Activated CD4-positive, alpha-beta T cell treated with anti-CD3 and anti-CD28 coated beads, Interleukin-2, amount 10 ng/mL, durations not matched to agents 7 days and 5 days (primary cell): ENCODE data around the gene HSP90AB1. TPM values are rescaled to one million over a fixed set of nuclear protein-coding genes. Genes with fewer than 3 reads are reported as not detected.

Source experiments
- CTCF ChIA-PET: fragments of 350-600 bp; sonication (Branson Sonifier 250); formaldehyde crosslinking; loops from one replicate; lab custom pipeline; 2021; ENCODE audit warnings: antibody characterized with exemption; lab: Charles Lee
- POLR2A ChIA-PET: fragments of 350-600 bp; sonication (Branson Sonifier 250); formaldehyde crosslinking; loops from one replicate; lab custom pipeline; 2021; ENCODE audit warnings: antibody characterized with exemption; lab: Charles Lee
- DNase-seq: peaks from one replicate; pipeline ENCODE4 v3.0.0-alpha.2; 2020
- H3K27ac Mint-ChIP-seq: one replicate; pipeline ENCODE4 v1.8.0; 2021; ENCODE audit warnings: mild to moderate bottlenecking, moderate library complexity, mixed read lengths
- H3K27me3 Mint-ChIP-seq: one replicate; pipeline ENCODE4 v1.8.0; 2021; ENCODE audit warnings: mixed read lengths
- H3K36me3 Mint-ChIP-seq: one replicate; pipeline ENCODE4 v1.8.0; 2021; ENCODE audit warnings: low read depth, mixed read lengths
- H3K4me1 Mint-ChIP-seq: one replicate; pipeline ENCODE4 v1.8.0; 2021; ENCODE audit warnings: mixed read lengths
- H3K4me3 Mint-ChIP-seq: one replicate; pipeline ENCODE4 v1.8.0; 2021; ENCODE audit warnings: mild to moderate bottlenecking, moderate library complexity, mixed read lengths
- H3K9me3 Mint-ChIP-seq: one replicate; pipeline ENCODE4 v1.8.0; 2021; ENCODE audit warnings: mixed read lengths
- total RNA-seq, 2 experiments: library from RNA; stranded (reverse); gene quantifications; one replicate each; pipeline ENCODE4 v1.2.3, GENCODE V29; 2021

The HSP90AB1 gene
- total RNA-seq, 2 experiments from 2014 or later = 522 to 571 TPM

GRCh38 chr6:44254191-44255104 lies 7.5 kb downstream of the HSP90AB1 start:
- Mint-ChIP-seq H3K4me3 (no peak overlapping the region), H3K36me3 (peaks cover 57% of the 10 kb centered on the region), H3K4me1 (peaks cover 71% of the 10 kb centered on the region), H3K27me3 (no peaks in the 10 kb centered on the region), H3K9me3 (no peaks in the 10 kb centered on the region), H3K27ac (peak overlapping the region; percentile 28)
- DNase-seq = no peak
- ChIA-PET POLR2A (interaction anchor here (0.5 to 2.4 kb wide), 2 partner anchors 7 to 147 kb away, joined by 4 to 15 read pairs; partner anchors contain the start of gene HSP90AB1), CTCF (interaction anchor here (0.9 to 5.8 kb wide), 8 partner anchors 8 to 121 kb away, joined by 3 to 66 read pairs (median 3); partner anchors contain the start of gene HSP90AB1)

- peak overlapping the region; percentile 81 for H3K27ac Mint-ChIP-seq
- peaks cover 63% of the 10 kb centered on the region for H3K4me1 Mint-ChIP-seq
- peak overlapping the region; percentile 84 for H3K4me3 Mint-ChIP-seq
- ChIA-PET POLR2A (interaction anchor here (0.5 to 2.4 kb wide), 2 partner anchors 8 to 147 kb away, joined by 4 to 15 read pairs; partner anchors contain the start of gene HSP90AB1), CTCF (interaction anchor here (0.9 to 5.8 kb wide), 8 partner anchors 10 to 120 kb away, joined by 3 to 66 read pairs (median 3); partner anchors contain the start of gene HSP90AB1)
- no peaks in the 10 kb centered on the region for H3K27me3 Mint-ChIP-seq
- no peak for DNase-seq
- H3K9me3 Mint-ChIP-seq = no peaks in the 10 kb centered on the region
- peaks cover 49% of the 10 kb centered on the region for H3K36me3 Mint-ChIP-seq
These were observed 8.4 kb downstream of the HSP90AB1 start for GRCh38 chr6:44255105-44255808.

GRCh38 chr6:44255871-44256774 lies 9.2 kb downstream of the HSP90AB1 start:
- DNase-seq = no peak
- Mint-ChIP-seq H3K36me3 (peaks cover 45% of the 10 kb centered on the region), H3K27ac (peak overlapping the region; percentile 81), H3K9me3 (no peaks in the 10 kb centered on the region), H3K27me3 (no peaks in the 10 kb centered on the region), H3K4me3 (peak overlapping the region; percentile 84), H3K4me1 (peaks cover 58% of the 10 kb centered on the region)
- POLR2A ChIA-PET = interaction anchor here (0.6 to 2.4 kb wide), 2 partner anchors 9 to 156 kb away, joined by 3 to 15 read pairs; partner anchors contain the start of gene HSP90AB1
- CTCF ChIA-PET = interaction anchor here (0.6 to 5.8 kb wide), 18 partner anchors 10 to 122 kb away, joined by 3 to 66 read pairs (median 4); partner anchors contain the start of genes AARS2 and HSP90AB1

- H3K27ac Mint-ChIP-seq = peak overlapping the region; percentile 81
- H3K9me3 Mint-ChIP-seq = no peaks in the 10 kb centered on the region
- peaks cover 55% of the 10 kb centered on the region for H3K4me1 Mint-ChIP-seq
- H3K4me3 Mint-ChIP-seq = peak overlapping the region; percentile 84
- CTCF ChIA-PET = interaction anchor here (0.5 to 5.8 kb wide), 18 partner anchors 10 to 123 kb away, joined by 3 to 66 read pairs (median 4); partner anchors contain the start of genes AARS2 and HSP90AB1
- H3K36me3 Mint-ChIP-seq = peaks cover 41% of the 10 kb centered on the region
- DNase-seq = no peak
- POLR2A ChIA-PET = interaction anchor here (0.6 to 2.4 kb wide), 2 partner anchors 9 to 157 kb away, joined by 3 to 15 read pairs; partner anchors contain the start of gene HSP90AB1
- H3K27me3 Mint-ChIP-seq = no peaks in the 10 kb centered on the region
These were observed 9.8 kb downstream of the HSP90AB1 start for GRCh38 chr6:44256775-44257024.

GRCh38 chr6:44257025-44257752 lies 10.3 kb downstream of the HSP90AB1 start, which contains the start of gene SLC35B2:
Gene SLC35B2 (minus strand): TSS chr6:44257528. CDS start chr6:44257410, 118 bp downstream.
- H3K9me3 Mint-ChIP-seq = no peaks in the 10 kb centered on the region

GRCh38 chr6:44257753-44258324 lies 10.9 kb downstream of the HSP90AB1 start:
- peaks cover 57% of the 10 kb centered on the region for H3K4me1 Mint-ChIP-seq
- ChIA-PET POLR2A (interaction anchor here (0.7 kb wide), 1 partner anchor 9 kb away, joined by 3 read pairs; no protein-coding TSS in a partner anchor), CTCF (interaction anchor here (0.6 to 5.8 kb wide), 4 partner anchors 13 to 667 kb away, joined by 3 to 66 read pairs (median 5); partner anchors contain the start of genes AARS2 and HSP90AB1)
- H3K27me3 Mint-ChIP-seq = no peaks in the 10 kb centered on the region
- peaks cover 30% of the 10 kb centered on the region for H3K36me3 Mint-ChIP-seq
- H3K4me3 Mint-ChIP-seq = peak overlapping the region; percentile 78
- H3K27ac Mint-ChIP-seq = peak overlapping the region; percentile 88
- no peak for DNase-seq
- no peaks in the 10 kb centered on the region for H3K9me3 Mint-ChIP-seq

More at GRCh38 chr6:44257025-44257752, 10.3 kb downstream of the HSP90AB1 start, which contains the start of gene SLC35B2:
- H3K4me1 Mint-ChIP-seq = peaks cover 54% of the 10 kb centered on the region
- H3K4me3 Mint-ChIP-seq = peak within 1 kb of the TSS; percentile 84
- DNase-seq = peak; percentile 63
- no peaks in the 10 kb centered on the region for H3K27me3 Mint-ChIP-seq
- H3K36me3 Mint-ChIP-seq = peaks cover 36% of the 10 kb centered on the region
- ChIA-PET CTCF (interaction anchor here (0.5 to 5.8 kb wide), 17 partner anchors 9 to 666 kb away, joined by 3 to 66 read pairs (median 4); partner anchors contain the start of genes AARS2 and HSP90AB1), POLR2A (interaction anchor here (0.7 to 2.4 kb wide), 2 partner anchors 8 to 10 kb away, joined by 3 to 15 read pairs; partner anchors contain the start of gene HSP90AB1)
- H3K27ac Mint-ChIP-seq = peak within 1 kb of the TSS; percentile 88

- peak overlapping the region; percentile 88 for H3K27ac Mint-ChIP-seq
- H3K36me3 Mint-ChIP-seq = peaks cover 25% of the 10 kb centered on the region
- no peak for DNase-seq
- ChIA-PET CTCF (interaction anchor here (5.8 kb wide), 1 partner anchor 13 kb away, joined by 66 read pairs; the partner anchor contains the start of gene HSP90AB1), POLR2A (no interaction called here)
- H3K4me1 Mint-ChIP-seq = peaks cover 59% of the 10 kb centered on the region
- H3K4me3 Mint-ChIP-seq = peak overlapping the region; percentile 78
- no peaks in the 10 kb centered on the region for H3K9me3 Mint-ChIP-seq
- H3K27me3 Mint-ChIP-seq = no peaks in the 10 kb centered on the region
These were observed 11.5 kb downstream of the HSP90AB1 start for GRCh38 chr6:44258325-44258863.

GRCh38 chr6:44258921-44259320 lies 12.0 kb downstream of the HSP90AB1 start:
- Mint-ChIP-seq H3K4me3 (no peak overlapping the region), H3K27me3 (no peaks in the 10 kb centered on the region), H3K27ac (peak overlapping the region; percentile 16), H3K36me3 (peaks cover 21% of the 10 kb centered on the region), H3K4me1 (peaks cover 58% of the 10 kb centered on the region), H3K9me3 (no peaks in the 10 kb centered on the region)
- CTCF ChIA-PET = no interaction called here
- POLR2A ChIA-PET = no interaction called here
- DNase-seq = no peak

- Mint-ChIP-seq H3K9me3 (no peaks in the 10 kb centered on the region), H3K36me3 (peaks cover 12% of the 10 kb centered on the region), H3K27me3 (no peaks in the 10 kb centered on the region), H3K4me3 (no peak overlapping the region), H3K27ac (peak overlapping the region; percentile 46), H3K4me1 (peaks cover 57% of the 10 kb centered on the region)
- no peak for DNase-seq
- ChIA-PET POLR2A (no interaction called here), CTCF (interaction anchor here (0.6 kb wide), 1 partner anchor 261 kb away, joined by 5 read pairs; no protein-coding TSS in a partner anchor)
These were observed 13.1 kb downstream of the HSP90AB1 start for GRCh38 chr6:44260011-44260410.
